ENCODE results near the gene ASB14. TPM values are rescaled to one million over a fixed set of nuclear protein-coding genes. Genes with fewer than 3 reads are reported as not detected.

Gene ASB14
- total and polyA plus RNA-seq, 5 donors from 2014 or later = 0.20 to 0.65 (median 0.27) TPM; not detected in 1

DNA sequence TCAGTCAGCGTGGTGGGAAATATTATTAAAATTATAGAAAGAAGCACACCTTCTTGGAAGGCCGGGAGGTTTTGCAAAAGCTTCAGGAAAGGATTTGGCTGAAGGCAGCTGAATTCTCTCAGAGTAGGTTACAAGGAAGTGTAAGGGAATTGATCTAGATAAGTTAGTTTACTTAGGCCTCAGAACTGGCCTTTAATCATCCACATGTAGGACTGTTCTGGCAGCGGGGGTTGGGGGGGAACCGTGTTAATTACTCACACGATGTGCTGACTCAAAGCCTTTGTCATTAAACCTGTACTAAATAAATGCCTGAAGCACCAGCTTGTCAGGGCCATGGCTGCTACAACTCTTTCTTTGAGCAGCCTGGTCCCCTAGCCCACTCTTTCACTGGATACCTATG, 12.8 kb downstream of the ASB14 start:
- ATAC-seq (ENCODE audit: low read depth in 2 of 2) (no peak), DNase-seq (no peak)
- Mint-ChIP-seq H3K4me3 (no peak overlapping the region), H3K27me3 (peaks cover 17% of the 10 kb centered on the region), H3K4me1 (no peaks in the 10 kb centered on the region), H3K9me3 (peaks cover 0 to 5% (median 0%) of the 10 kb centered on the region in 7 donors), H3K36me3 (peaks cover 8% of the 10 kb centered on the region), H3K27ac (no peak overlapping the region)
- Histone ChIP-seq H3K27me3 (ENCODE audit: control insufficient read depth, insufficient read depth, low read length) (no peaks in the 10 kb centered on the region), H3K36me3 (ENCODE audit: control insufficient read depth, insufficient read depth, low read length) (no peaks in the 10 kb centered on the region), H3K9me3 (ENCODE audit: control insufficient read depth in 2 of 2, low read length in 2 of 2) (no peaks in the 10 kb centered on the region), H3K4me3 (ENCODE audit: low read depth, low read length) (no peak overlapping the region), H3K27ac (ENCODE audit: insufficient read depth, low read length, poor library complexity, severe bottlenecking) (no peak overlapping the region), H3K4me1 (ENCODE audit: control insufficient read depth, insufficient read depth, low read length, poor library complexity, severe bottlenecking) (no peaks in the 10 kb centered on the region)

DNA sequence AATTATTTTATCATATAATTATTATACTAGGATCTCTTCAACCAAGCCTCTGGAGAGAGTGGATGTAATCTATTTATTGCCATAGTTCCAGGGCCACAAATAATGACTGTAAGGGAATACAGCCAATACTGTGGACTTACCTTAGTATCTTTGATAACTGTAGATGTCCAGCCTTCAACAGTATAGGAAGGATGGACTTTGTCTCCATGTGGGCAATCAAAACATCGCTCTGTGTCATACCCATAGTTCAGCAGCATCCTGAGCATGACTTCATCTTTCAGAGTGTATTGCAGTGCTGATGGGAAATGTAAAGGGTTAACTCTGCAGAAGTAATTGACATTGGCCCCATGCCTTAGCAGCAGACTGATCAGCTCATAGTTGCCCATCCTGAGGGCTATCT, 14.2 kb downstream of the ASB14 start:
- Histone ChIP-seq H3K36me3 (ENCODE audit: control insufficient read depth, insufficient read depth, low read length) (no peaks in the 10 kb centered on the region), H3K4me3 (ENCODE audit: low read depth, low read length) (no peak overlapping the region), H3K9me3 (ENCODE audit: control insufficient read depth in 2 of 2, low read length in 2 of 2) (no peaks in the 10 kb centered on the region), H3K4me1 (ENCODE audit: control insufficient read depth, insufficient read depth, low read length, poor library complexity, severe bottlenecking) (no peaks in the 10 kb centered on the region), H3K27me3 (ENCODE audit: control insufficient read depth, insufficient read depth, low read length) (no peaks in the 10 kb centered on the region), H3K27ac (ENCODE audit: insufficient read depth, low read length, poor library complexity, severe bottlenecking) (no peak overlapping the region)
- ATAC-seq (ENCODE audit: low read depth in 2 of 2) = no peak
- Mint-ChIP-seq H3K27ac (no peak overlapping the region), H3K4me1 (no peaks in the 10 kb centered on the region), H3K27me3 (peaks cover 13% of the 10 kb centered on the region), H3K36me3 (peaks cover 13% of the 10 kb centered on the region), H3K9me3 (peaks cover 0 to 5% (median 0%) of the 10 kb centered on the region in 7 donors), H3K4me3 (no peak overlapping the region)
- no peak for DNase-seq

DNA sequence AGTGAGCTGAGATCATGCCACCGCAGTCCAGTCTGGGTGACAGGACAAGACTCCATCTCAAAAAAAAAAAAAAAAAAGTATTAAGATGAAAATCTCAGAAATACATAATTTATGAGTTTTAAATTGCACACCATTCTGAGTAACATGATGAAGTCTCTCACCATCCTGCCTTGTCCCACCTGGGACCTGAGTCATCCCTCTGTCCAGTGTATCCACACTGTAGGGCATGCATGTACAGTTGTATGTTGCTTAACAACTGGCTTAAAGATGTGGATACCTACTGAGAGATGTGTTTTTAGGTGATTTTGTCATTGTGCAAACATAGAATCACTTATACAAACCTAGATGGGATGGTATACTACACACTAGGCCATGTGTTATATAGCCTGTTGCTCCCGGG, 17.1 kb downstream of the ASB14 start:
- H3K36me3 ChIP-seq (ENCODE audit: control insufficient read depth, insufficient read depth, low read length) = peaks cover 13% of the 10 kb centered on the region

DNA sequence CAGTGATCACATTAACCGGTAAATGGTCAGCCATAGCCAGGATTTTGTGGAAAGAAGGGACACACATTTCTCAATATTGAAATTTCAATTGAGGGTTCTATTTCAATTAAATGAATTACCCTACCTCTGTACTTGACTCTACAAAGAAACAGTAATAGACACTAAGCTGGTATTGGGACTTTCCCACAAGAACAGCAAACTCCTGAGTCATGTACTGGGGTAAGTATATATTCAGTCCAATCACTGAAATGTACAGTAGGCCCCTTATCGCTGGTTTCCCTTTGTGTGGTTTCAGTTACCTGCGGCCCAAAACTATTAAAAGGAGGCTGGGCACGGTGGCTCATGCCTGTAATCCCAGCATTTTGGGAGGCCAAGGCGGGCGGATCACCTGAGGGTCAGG, 17.6 kb downstream of the ASB14 start:
- peaks cover 19% of the 10 kb centered on the region for H3K36me3 ChIP-seq (ENCODE audit: control insufficient read depth, insufficient read depth, low read length)
- no peak overlapping the region for H3K4me3 ChIP-seq (ENCODE audit: low read depth, low read length)
- no peak for DNase-seq
- H3K4me1 Mint-ChIP-seq = no peaks in the 10 kb centered on the region
- no peak overlapping the region for H3K27ac ChIP-seq (ENCODE audit: insufficient read depth, low read length, poor library complexity, severe bottlenecking)
- H3K27me3 ChIP-seq (ENCODE audit: control insufficient read depth, insufficient read depth, low read length) = no peaks in the 10 kb centered on the region
- H3K36me3 Mint-ChIP-seq = peaks cover 25% of the 10 kb centered on the region
- H3K4me3 Mint-ChIP-seq = no peak overlapping the region
- ATAC-seq (ENCODE audit: low read depth in 2 of 2) = no peak
- no peaks in the 10 kb centered on the region for H3K9me3 ChIP-seq (ENCODE audit: control insufficient read depth in 2 of 2, low read length in 2 of 2)
- H3K27me3 Mint-ChIP-seq = no peaks in the 10 kb centered on the region
- H3K27ac Mint-ChIP-seq = no peak overlapping the region
- peaks cover 0 to 3% (median 0%) of the 10 kb centered on the region in 7 donors for H3K9me3 Mint-ChIP-seq
- no peaks in the 10 kb centered on the region for H3K4me1 ChIP-seq (ENCODE audit: control insufficient read depth, insufficient read depth, low read length, poor library complexity, severe bottlenecking)

More for the DNA sequence above, 17.1 kb downstream of the ASB14 start:
- Mint-ChIP-seq H3K27ac (no peak overlapping the region), H3K4me1 (no peaks in the 10 kb centered on the region), H3K9me3 (peaks cover 0 to 3% (median 0%) of the 10 kb centered on the region in 7 donors), H3K27me3 (no peaks in the 10 kb centered on the region), H3K4me3 (no peak overlapping the region), H3K36me3 (peaks cover 20% of the 10 kb centered on the region)
- no peak for ATAC-seq (ENCODE audit: low read depth in 2 of 2)
- Histone ChIP-seq H3K27me3 (ENCODE audit: control insufficient read depth, insufficient read depth, low read length) (no peaks in the 10 kb centered on the region), H3K9me3 (ENCODE audit: control insufficient read depth in 2 of 2, low read length in 2 of 2) (no peaks in the 10 kb centered on the region), H3K27ac (ENCODE audit: insufficient read depth, low read length, poor library complexity, severe bottlenecking) (no peak overlapping the region), H3K4me3 (ENCODE audit: low read depth, low read length) (no peak overlapping the region), H3K4me1 (ENCODE audit: control insufficient read depth, insufficient read depth, low read length, poor library complexity, severe bottlenecking) (no peaks in the 10 kb centered on the region)
- no peak for DNase-seq

DNA sequence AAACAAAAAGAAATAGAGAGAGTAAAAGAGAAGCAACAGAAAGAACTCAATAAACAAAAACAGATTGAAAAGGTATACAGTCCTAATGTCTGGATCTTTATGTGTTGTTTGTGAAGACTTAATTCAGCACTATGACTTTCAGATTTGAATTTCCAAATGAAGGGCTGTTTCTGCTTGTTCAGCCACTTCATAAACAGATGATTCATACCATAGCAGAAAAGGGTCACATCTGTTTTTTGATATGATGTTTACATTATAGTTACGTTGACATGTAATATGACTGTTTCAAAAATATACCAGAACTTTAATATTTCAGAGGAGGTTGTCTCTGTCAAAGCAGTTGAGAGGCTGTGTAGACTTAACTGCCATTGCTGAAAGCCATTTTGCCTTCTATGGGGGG, 24.1 kb downstream of the ASB14 start:
- Mint-ChIP-seq H3K4me3 (no peak overlapping the region), H3K27ac (no peak overlapping the region), H3K36me3 (peaks cover 70% of the 10 kb centered on the region), H3K27me3 (no peaks in the 10 kb centered on the region), H3K9me3 (peaks cover 0 to 8% (median under 1%) of the 10 kb centered on the region in 7 donors), H3K4me1 (peaks cover 0 to 2% (median 0%) of the 10 kb centered on the region in 4 donors)
- DNase-seq (no peak), ATAC-seq (ENCODE audit: low read depth in 2 of 2) (no peak)
- no peaks in the 10 kb centered on the region for H3K9me3 ChIP-seq (ENCODE audit: control insufficient read depth in 2 of 2, low read length in 2 of 2)
- H3K4me3 ChIP-seq (ENCODE audit: low read depth, low read length) = no peak overlapping the region
- H3K27ac ChIP-seq (ENCODE audit: insufficient read depth, low read length, poor library complexity, severe bottlenecking) = no peak overlapping the region
- no peaks in the 10 kb centered on the region for H3K4me1 ChIP-seq (ENCODE audit: control insufficient read depth, insufficient read depth, low read length, poor library complexity, severe bottlenecking)
- H3K36me3 ChIP-seq (ENCODE audit: control insufficient read depth, insufficient read depth, low read length) = peaks cover 44% of the 10 kb centered on the region
- no peaks in the 10 kb centered on the region for H3K27me3 ChIP-seq (ENCODE audit: control insufficient read depth, insufficient read depth, low read length)

DNA sequence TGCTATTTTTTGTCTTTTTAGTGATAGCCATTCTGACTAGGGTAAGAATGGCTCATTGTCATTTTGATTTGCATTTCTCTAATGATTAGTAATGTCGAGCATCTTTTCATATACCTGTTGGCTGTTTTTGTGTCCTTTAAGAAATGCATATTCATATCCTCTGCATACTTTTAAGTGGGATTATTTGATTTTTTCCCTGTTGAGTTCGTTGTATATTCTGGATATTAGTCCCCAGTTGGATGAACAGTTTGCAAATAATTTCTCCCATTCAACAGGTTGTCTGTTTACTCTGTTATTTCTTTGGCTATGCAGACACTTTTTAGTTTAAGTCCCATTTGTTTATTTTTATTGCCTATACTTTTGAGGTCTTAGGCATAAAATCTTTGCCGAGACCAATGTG, 30.6 kb downstream of the ASB14 start:
- Mint-ChIP-seq H3K27me3 (no peaks in the 10 kb centered on the region), H3K4me3 (no peak overlapping the region), H3K4me1 (peaks cover 0 to 8% (median under 1%) of the 10 kb centered on the region in 4 donors), H3K9me3 (peaks cover 0 to 8% (median 2%) of the 10 kb centered on the region in 7 donors), H3K27ac (no peak overlapping the region), H3K36me3 (peaks cover 67% of the 10 kb centered on the region)
- no peak for ATAC-seq (ENCODE audit: low read depth in 2 of 2)
- H3K27me3 ChIP-seq (ENCODE audit: control insufficient read depth, insufficient read depth, low read length) = no peaks in the 10 kb centered on the region
- no peak for DNase-seq
- H3K4me1 ChIP-seq (ENCODE audit: control insufficient read depth, insufficient read depth, low read length, poor library complexity, severe bottlenecking) = no peaks in the 10 kb centered on the region
- no peak overlapping the region for H3K27ac ChIP-seq (ENCODE audit: insufficient read depth, low read length, poor library complexity, severe bottlenecking)
- no peaks in the 10 kb centered on the region for H3K9me3 ChIP-seq (ENCODE audit: control insufficient read depth in 2 of 2, low read length in 2 of 2)
- peaks cover 58% of the 10 kb centered on the region for H3K36me3 ChIP-seq (ENCODE audit: control insufficient read depth, insufficient read depth, low read length)
- no peak overlapping the region for H3K4me3 ChIP-seq (ENCODE audit: low read depth, low read length)

DNA sequence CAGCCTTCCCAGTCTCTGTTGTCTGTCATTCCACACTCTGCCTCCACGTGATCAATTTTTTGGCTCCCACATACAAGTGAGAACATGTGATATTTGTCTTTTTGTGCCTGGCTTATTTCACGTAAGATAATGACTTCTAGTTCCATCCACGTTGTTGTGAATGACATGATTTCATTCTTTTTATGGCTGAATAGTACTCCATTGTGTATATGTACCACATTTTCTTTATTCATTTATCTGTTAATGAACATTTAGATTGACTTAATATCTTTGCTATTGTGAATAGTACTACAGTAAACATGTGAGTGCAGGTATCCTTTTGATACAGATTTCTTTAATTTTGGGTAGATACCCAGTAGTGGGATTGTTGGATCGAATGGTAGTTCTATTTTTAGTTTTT, 31.4 kb downstream of the ASB14 start:
- Mint-ChIP-seq H3K9me3 (peaks cover 0 to 8% (median 2%) of the 10 kb centered on the region in 7 donors), H3K27ac (no peak overlapping the region), H3K27me3 (no peaks in the 10 kb centered on the region), H3K4me1 (peaks cover 0 to 8% (median 0%) of the 10 kb centered on the region in 4 donors), H3K4me3 (no peak overlapping the region), H3K36me3 (peaks cover 61% of the 10 kb centered on the region)
- H3K9me3 ChIP-seq (ENCODE audit: control insufficient read depth in 2 of 2, low read length in 2 of 2) = no peaks in the 10 kb centered on the region
- no peaks in the 10 kb centered on the region for H3K4me1 ChIP-seq (ENCODE audit: control insufficient read depth, insufficient read depth, low read length, poor library complexity, severe bottlenecking)
- H3K4me3 ChIP-seq (ENCODE audit: low read depth, low read length) = no peak overlapping the region
- no peak for DNase-seq
- H3K36me3 ChIP-seq (ENCODE audit: control insufficient read depth, insufficient read depth, low read length) = peaks cover 56% of the 10 kb centered on the region
- ATAC-seq (ENCODE audit: low read depth in 2 of 2) = no peak
- H3K27me3 ChIP-seq (ENCODE audit: control insufficient read depth, insufficient read depth, low read length) = no peaks in the 10 kb centered on the region
- H3K27ac ChIP-seq (ENCODE audit: insufficient read depth, low read length, poor library complexity, severe bottlenecking) = no peak overlapping the region

DNA sequence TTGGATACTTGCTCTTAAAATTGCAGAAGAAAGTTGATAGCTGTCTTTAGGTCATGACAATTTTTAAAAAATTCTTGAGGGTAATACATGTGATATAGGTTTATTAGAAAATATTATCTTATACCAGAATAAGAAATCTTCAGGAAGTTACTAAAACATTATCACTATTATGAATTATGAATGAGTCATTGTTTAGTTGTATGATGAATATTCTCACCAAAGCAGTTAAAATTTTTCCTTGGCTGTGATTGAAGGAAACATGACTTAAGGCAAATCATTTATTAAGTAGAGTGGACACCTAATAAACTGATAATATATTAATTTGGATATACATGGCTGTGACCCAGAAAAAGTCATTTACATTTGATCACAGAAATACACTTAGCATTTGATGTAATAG, 34.8 kb downstream of the ASB14 start:
- Histone ChIP-seq H3K27me3 (ENCODE audit: control insufficient read depth, insufficient read depth, low read length) (no peaks in the 10 kb centered on the region), H3K4me1 (ENCODE audit: control insufficient read depth, insufficient read depth, low read length, poor library complexity, severe bottlenecking) (no peaks in the 10 kb centered on the region), H3K9me3 (ENCODE audit: control insufficient read depth in 2 of 2, low read length in 2 of 2) (no peaks in the 10 kb centered on the region), H3K36me3 (ENCODE audit: control insufficient read depth, insufficient read depth, low read length) (peaks cover 47% of the 10 kb centered on the region), H3K4me3 (ENCODE audit: low read depth, low read length) (no peak overlapping the region), H3K27ac (ENCODE audit: insufficient read depth, low read length, poor library complexity, severe bottlenecking) (no peak overlapping the region)
- no peak overlapping the region for H3K27ac Mint-ChIP-seq
- ATAC-seq (ENCODE audit: low read depth in 2 of 2) (no peak), DNase-seq (no peak)
- H3K27me3 Mint-ChIP-seq = no peaks in the 10 kb centered on the region
- H3K4me1 Mint-ChIP-seq = peaks cover 0 to 8% (median 0%) of the 10 kb centered on the region in 4 donors
- H3K9me3 Mint-ChIP-seq = peaks cover 0 to 1% (median 0%) of the 10 kb centered on the region in 7 donors
- H3K36me3 Mint-ChIP-seq = peaks cover 40% of the 10 kb centered on the region
- no peak overlapping the region for H3K4me3 Mint-ChIP-seq

All from CD4-positive, CD25-positive, alpha-beta regulatory T cell (primary cell).